ENCODE measurements around the gene OS9.
A peak's percentile ranks its signal among the peaks of the same experiment; 100 is the strongest.

The OS9 gene

DNA sequence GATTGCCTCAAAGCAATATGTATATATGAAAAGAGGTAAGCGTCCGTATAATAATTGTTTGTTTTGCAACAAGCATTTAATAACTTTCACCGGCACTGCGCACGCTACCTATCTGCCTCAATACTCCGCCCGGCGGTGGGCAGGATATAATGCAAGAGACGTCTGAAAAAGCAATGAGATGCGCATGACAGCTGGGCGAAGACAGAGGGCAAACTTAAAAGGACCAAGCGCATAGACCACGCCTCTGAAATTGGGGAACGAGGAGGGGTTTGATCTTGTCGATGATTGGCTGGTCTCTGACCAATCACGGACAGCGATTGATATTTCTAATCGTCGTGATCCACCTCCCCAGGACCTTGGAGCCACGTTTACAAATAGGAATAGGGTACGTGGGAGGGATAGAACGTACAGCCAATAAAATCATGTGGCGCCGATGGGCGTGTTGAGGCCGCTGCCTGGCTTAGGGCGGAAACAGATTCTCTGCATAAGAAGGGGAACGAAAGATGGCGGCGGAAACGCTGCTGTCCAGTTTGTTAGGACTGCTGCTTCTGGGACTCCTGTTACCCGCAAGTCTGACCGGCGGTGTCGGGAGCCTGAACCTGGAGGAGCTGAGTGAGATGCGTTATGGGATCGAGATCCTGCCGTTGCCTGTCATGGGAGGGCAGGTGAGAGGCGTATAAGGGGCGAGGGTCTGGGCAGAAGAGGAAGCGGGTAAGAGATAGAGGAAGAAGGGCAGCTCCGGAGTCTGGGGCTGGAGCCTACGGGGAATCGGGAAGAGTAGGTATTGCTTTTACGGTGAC is at the start of gene OS9 (continued):
- TF ChIP-seq, protein P1, sequence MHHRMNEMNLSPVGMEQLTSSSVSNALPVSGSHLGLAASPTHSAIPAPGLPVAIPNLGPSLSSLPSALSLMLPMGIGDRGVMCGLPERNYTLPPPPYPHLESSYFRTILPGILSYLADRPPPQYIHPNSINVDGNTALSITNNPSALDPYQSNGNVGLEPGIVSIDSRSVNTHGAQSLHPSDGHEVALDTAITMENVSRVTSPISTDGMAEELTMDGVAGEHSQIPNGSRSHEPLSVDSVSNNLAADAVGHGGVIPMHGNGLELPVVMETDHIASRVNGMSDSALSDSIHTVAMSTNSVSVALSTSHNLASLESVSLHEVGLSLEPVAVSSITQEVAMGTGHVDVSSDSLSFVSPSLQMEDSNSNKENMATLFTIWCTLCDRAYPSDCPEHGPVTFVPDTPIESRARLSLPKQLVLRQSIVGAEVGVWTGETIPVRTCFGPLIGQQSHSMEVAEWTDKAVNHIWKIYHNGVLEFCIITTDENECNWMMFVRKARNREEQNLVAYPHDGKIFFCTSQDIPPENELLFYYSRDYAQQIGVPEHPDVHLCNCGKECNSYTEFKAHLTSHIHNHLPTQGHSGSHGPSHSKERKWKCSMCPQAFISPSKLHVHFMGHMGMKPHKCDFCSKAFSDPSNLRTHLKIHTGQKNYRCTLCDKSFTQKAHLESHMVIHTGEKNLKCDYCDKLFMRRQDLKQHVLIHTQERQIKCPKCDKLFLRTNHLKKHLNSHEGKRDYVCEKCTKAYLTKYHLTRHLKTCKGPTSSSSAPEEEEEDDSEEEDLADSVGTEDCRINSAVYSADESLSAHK (tag by site-specific recombination; IDR thresholded peaks at IDR 0.05), result no peak
- TF ChIP-seq, protein P2, sequence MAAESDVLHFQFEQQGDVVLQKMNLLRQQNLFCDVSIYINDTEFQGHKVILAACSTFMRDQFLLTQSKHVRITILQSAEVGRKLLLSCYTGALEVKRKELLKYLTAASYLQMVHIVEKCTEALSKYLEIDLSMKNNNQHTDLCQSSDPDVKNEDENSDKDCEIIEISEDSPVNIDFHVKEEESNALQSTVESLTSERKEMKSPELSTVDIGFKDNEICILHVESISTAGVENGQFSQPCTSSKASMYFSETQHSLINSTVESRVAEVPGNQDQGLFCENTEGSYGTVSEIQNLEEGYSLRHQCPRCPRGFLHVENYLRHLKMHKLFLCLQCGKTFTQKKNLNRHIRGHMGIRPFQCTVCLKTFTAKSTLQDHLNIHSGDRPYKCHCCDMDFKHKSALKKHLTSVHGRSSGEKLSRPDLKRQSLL (tag by site-specific recombination; IDR thresholded peaks at IDR 0.05), result no peak
- peak; percentile 44; the same call in 1 of the 2 replicates for TF ChIP-seq ZNF24 (tag by site-specific recombination; IDR thresholded peaks at IDR 0.05)
- TF ChIP-seq, protein P3, sequence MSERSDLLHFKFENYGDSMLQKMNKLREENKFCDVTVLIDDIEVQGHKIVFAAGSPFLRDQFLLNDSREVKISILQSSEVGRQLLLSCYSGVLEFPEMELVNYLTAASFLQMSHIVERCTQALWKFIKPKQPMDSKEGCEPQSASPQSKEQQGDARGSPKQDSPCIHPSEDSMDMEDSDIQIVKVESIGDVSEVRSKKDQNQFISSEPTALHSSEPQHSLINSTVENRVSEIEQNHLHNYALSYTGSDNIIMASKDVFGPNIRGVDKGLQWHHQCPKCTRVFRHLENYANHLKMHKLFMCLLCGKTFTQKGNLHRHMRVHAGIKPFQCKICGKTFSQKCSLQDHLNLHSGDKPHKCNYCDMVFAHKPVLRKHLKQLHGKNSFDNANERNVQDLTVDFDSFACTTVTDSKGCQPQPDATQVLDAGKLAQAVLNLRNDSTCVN (tag by site-specific recombination; optimal IDR thresholded peaks at IDR 0.05), result peak; percentile 3
- no peak for TF ChIP-seq ZNF37A (tag by site-specific recombination; IDR thresholded peaks at IDR 0.05)
- TF ChIP-seq ZNF660 (tag by site-specific recombination; IDR thresholded peaks at IDR 0.05), result 0 out of 2 replicates have a peak, but pooled peaks have one; percentile 6
- peak; percentile 35; the same call in 1 of the 2 replicates for TF ChIP-seq ZFP69B (tag by site-specific recombination; IDR thresholded peaks at IDR 0.05)
- no peak for TF ChIP-seq ZBTB7A (tag by site-specific recombination; IDR thresholded peaks at IDR 0.05; ENCODE audit: low read depth)
- peak; percentile 26 for TF ChIP-seq SETDB1 (IDR thresholded peaks at IDR 0.05; ENCODE audit: insufficient read length, low read length)
- TF ChIP-seq OVOL3 (tag by site-specific recombination; IDR thresholded peaks at IDR 0.05), result no peak
- no peak; the same call in 1 of the 2 replicates for TF ChIP-seq KLF7 (tag by site-specific recombination; IDR thresholded peaks at IDR 0.05; ENCODE audit: borderline replicate concordance)
- no peak for TF ChIP-seq ZNF19 (tag by site-specific recombination; IDR thresholded peaks at IDR 0.05; ENCODE audit: low read depth)
- no peak for TF ChIP-seq ZFP41 (tag by site-specific recombination; IDR thresholded peaks at IDR 0.05; ENCODE audit: borderline replicate concordance)
- TF ChIP-seq ZNF292 (tag by site-specific recombination; IDR thresholded peaks at IDR 0.05; ENCODE audit: borderline replicate concordance, low read depth), result no peak
- TF ChIP-seq ZNF133 (tag by site-specific recombination; IDR thresholded peaks at IDR 0.05), result no peak
- TF ChIP-seq KLF1 (tag by site-specific recombination; IDR thresholded peaks at IDR 0.05), result peak; percentile 69; the same call in 1 of the 2 replicates
- TF ChIP-seq, protein P4, sequence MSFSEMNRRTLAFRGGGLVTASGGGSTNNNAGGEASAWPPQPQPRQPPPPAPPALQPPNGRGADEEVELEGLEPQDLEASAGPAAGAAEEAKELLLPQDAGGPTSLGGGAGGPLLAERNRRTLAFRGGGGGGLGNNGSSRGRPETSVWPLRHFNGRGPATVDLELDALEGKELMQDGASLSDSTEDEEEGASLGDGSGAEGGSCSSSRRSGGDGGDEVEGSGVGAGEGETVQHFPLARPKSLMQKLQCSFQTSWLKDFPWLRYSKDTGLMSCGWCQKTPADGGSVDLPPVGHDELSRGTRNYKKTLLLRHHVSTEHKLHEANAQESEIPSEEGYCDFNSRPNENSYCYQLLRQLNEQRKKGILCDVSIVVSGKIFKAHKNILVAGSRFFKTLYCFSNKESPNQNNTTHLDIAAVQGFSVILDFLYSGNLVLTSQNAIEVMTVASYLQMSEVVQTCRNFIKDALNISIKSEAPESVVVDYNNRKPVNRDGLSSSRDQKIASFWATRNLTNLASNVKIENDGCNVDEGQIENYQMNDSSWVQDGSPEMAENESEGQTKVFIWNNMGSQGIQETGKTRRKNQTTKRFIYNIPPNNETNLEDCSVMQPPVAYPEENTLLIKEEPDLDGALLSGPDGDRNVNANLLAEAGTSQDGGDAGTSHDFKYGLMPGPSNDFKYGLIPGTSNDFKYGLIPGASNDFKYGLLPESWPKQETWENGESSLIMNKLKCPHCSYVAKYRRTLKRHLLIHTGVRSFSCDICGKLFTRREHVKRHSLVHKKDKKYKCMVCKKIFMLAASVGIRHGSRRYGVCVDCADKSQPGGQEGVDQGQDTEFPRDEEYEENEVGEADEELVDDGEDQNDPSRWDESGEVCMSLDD (tag by site-specific recombination; IDR thresholded peaks at IDR 0.05), result no peak
- TF ChIP-seq KLF8 (tag by site-specific recombination; IDR thresholded peaks at IDR 0.05), result peak; percentile 81
- peak; percentile 28; the same call in 1 of the 2 replicates for TF ChIP-seq SP7 (tag by site-specific recombination; IDR thresholded peaks at IDR 0.05)
- no peak for TF ChIP-seq BCL11A (tag by site-specific recombination; IDR thresholded peaks at IDR 0.05; ENCODE audit: low read depth)
- TF ChIP-seq, protein P5, sequence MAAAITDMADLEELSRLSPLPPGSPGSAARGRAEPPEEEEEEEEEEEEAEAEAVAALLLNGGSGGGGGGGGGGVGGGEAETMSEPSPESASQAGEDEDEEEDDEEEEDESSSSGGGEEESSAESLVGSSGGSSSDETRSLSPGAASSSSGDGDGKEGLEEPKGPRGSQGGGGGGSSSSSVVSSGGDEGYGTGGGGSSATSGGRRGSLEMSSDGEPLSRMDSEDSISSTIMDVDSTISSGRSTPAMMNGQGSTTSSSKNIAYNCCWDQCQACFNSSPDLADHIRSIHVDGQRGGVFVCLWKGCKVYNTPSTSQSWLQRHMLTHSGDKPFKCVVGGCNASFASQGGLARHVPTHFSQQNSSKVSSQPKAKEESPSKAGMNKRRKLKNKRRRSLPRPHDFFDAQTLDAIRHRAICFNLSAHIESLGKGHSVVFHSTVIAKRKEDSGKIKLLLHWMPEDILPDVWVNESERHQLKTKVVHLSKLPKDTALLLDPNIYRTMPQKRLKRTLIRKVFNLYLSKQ (tag by site-specific recombination; IDR thresholded peaks at IDR 0.05; ENCODE audit: borderline replicate concordance), result no peak
- TF ChIP-seq ZNF114 (tag by site-specific recombination; IDR thresholded peaks at IDR 0.05), result no peak
- peak; percentile 36; the same call in 1 of the 2 replicates for TF ChIP-seq ZNF341 (tag by site-specific recombination; IDR thresholded peaks at IDR 0.05; ENCODE audit: low read depth)
- TF ChIP-seq, protein P6, sequence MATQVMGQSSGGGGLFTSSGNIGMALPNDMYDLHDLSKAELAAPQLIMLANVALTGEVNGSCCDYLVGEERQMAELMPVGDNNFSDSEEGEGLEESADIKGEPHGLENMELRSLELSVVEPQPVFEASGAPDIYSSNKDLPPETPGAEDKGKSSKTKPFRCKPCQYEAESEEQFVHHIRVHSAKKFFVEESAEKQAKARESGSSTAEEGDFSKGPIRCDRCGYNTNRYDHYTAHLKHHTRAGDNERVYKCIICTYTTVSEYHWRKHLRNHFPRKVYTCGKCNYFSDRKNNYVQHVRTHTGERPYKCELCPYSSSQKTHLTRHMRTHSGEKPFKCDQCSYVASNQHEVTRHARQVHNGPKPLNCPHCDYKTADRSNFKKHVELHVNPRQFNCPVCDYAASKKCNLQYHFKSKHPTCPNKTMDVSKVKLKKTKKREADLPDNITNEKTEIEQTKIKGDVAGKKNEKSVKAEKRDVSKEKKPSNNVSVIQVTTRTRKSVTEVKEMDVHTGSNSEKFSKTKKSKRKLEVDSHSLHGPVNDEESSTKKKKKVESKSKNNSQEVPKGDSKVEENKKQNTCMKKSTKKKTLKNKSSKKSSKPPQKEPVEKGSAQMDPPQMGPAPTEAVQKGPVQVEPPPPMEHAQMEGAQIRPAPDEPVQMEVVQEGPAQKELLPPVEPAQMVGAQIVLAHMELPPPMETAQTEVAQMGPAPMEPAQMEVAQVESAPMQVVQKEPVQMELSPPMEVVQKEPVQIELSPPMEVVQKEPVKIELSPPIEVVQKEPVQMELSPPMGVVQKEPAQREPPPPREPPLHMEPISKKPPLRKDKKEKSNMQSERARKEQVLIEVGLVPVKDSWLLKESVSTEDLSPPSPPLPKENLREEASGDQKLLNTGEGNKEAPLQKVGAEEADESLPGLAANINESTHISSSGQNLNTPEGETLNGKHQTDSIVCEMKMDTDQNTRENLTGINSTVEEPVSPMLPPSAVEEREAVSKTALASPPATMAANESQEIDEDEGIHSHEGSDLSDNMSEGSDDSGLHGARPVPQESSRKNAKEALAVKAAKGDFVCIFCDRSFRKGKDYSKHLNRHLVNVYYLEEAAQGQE (tag by site-specific recombination; IDR thresholded peaks at IDR 0.05), result peak; percentile 93
- TF ChIP-seq, protein P7, sequence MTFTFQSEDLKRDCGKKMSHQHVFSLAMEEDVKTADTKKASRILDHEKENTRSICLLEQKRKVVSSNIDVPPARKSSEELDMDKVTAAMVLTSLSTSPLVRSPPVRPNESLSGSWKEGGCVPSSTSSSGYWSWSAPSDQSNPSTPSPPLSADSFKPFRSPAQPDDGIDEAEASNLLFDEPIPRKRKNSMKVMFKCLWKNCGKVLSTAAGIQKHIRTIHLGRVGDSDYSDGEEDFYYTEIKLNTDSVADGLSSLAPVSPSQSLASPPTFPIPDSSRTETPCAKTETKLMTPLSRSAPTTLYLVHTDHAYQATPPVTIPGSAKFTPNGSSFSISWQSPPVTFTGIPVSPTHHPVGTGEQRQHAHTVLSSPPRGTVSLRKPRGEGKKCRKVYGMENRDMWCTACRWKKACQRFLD (tag by site-specific recombination; IDR thresholded peaks at IDR 0.05), result no peak

Data from HEK293 (cell line).